Suprapubic skin (tissue), 4 donors: ENCODE data around the gene KAZN. TPM values are rescaled to one million over a fixed set of nuclear protein-coding genes. Genes with fewer than 3 reads are reported as not detected.

Source experiments
- DNase-seq, 2 donors: peaks; one replicate each; pipeline ENCODE4 v3.0.0-alpha.2; 2019; ENCODE audit warnings: low spot score in 2 of 2
- H3K27ac ChIP-seq: fragments of 200-600 bp; sonication (generic); one replicate; pipeline ENCODE4 v1.5.1; 2019
- H3K27me3 ChIP-seq: fragments of 200-600 bp; sonication (generic); one replicate; pipeline ENCODE4 v1.5.1; 2019
- H3K36me3 ChIP-seq: fragments of 200-600 bp; sonication (generic); one replicate; pipeline ENCODE4 v1.5.1; 2019
- H3K4me1 ChIP-seq: fragments of 200-600 bp; sonication (generic); one replicate; pipeline ENCODE4 v1.5.1; 2019
- H3K4me3 ChIP-seq: fragments of 200-600 bp; sonication (generic); one replicate; pipeline ENCODE4 v1.5.1; 2019; ENCODE audit warnings: mild to moderate bottlenecking
- H3K9me3 ChIP-seq: fragments of 200-600 bp; sonication (generic); one replicate; pipeline ENCODE4 v1.5.1; 2019
- EP300 ChIP-seq: sonication (generic); formaldehyde crosslinking; IDR thresholded peaks from one replicate; pipeline ENCODE4 v1.6.1; 2017; ENCODE audit warnings: antibody characterized with exemption
- POLR2A ChIP-seq, 2 donors: fragments of 450-650 bp; IDR thresholded peaks; one replicate each; pipeline ENCODE4 v1.6.1; 2017; ENCODE audit warnings: antibody characterized with exemption in 2 of 2, mild to moderate bottlenecking in 2 of 2, moderate library complexity in 2 of 2
- POLR2AphosphoS5 ChIP-seq, 3 donors: sonication (generic); formaldehyde crosslinking; IDR thresholded peaks; one replicate each; pipeline ENCODE4 v1.6.1; 2017; ENCODE audit warnings: antibody characterized with exemption in 3 of 3
- WGBS: methylation state at CpG from one replicate; pipeline ENCODE4 v1.1.5; 2018; 5-methylcytosine and 5-hydroxymethylcytosine counted together
- total RNA-seq, 4 donors: library from RNA; depleted of rRNA; stranded (reverse); fragments of >200 nt; gene quantifications; one replicate each; pipeline ENCODE4 v1.1.0, GENCODE V29; 2016
- TF ChIP-seq, protein P1 (sequence below), 2 donors: fragments of 200-600 bp in 1 of 2; fragments of 450-650 bp in 1 of 2; sonication (generic) in 1 of 2; IDR thresholded peaks; one replicate each; pipeline ENCODE4 v1.5.1; 2016 to 2019; ENCODE audit warnings: antibody characterized with exemption in 2 of 2, mild to moderate bottlenecking in 1 of 2, moderate library complexity in 1 of 2

The KAZN gene
- total RNA-seq, 4 donors from 2014 or later, result 29.2 to 37.5 (median 31.7) TPM

DNA sequence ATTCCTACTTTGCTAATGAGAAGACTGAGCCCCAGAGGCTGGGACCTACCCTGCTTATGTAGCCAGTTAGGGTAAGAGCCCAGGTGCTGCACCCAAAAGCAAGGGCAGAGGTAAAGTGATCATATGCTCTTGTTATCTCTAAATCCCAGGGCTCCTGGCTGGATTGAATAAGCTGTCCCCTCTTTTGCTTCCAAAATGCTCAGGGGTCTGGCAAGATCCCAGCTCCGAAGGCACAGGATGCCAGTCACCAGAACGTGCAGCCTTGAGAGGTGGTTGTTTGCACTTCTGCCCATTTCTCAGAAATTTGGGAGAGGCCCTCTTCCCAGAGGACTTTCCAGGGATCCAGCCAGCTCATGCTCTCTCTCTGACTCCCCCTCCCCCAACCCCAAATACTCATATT, 412.7 kb downstream of the KAZN start:
- Histone ChIP-seq H3K27me3 (no peaks in the 10 kb centered on the region), H3K9me3 (no peaks in the 10 kb centered on the region), H3K4me3 (no peak overlapping the region), H3K27ac (no peak overlapping the region), H3K4me1 (peaks cover 7% of the 10 kb centered on the region), H3K36me3 (no peaks in the 10 kb centered on the region)
- no peak for DNase-seq
- 44% methylated on average over 2 of the region's 2 CpGs for WGBS
- TF ChIP-seq POLR2AphosphoS5 (IDR thresholded peaks at IDR 0.05) (no peak), POLR2A (IDR thresholded peaks at IDR 0.05) (no peak), EP300 (no peak)
- TF ChIP-seq, protein P1, sequence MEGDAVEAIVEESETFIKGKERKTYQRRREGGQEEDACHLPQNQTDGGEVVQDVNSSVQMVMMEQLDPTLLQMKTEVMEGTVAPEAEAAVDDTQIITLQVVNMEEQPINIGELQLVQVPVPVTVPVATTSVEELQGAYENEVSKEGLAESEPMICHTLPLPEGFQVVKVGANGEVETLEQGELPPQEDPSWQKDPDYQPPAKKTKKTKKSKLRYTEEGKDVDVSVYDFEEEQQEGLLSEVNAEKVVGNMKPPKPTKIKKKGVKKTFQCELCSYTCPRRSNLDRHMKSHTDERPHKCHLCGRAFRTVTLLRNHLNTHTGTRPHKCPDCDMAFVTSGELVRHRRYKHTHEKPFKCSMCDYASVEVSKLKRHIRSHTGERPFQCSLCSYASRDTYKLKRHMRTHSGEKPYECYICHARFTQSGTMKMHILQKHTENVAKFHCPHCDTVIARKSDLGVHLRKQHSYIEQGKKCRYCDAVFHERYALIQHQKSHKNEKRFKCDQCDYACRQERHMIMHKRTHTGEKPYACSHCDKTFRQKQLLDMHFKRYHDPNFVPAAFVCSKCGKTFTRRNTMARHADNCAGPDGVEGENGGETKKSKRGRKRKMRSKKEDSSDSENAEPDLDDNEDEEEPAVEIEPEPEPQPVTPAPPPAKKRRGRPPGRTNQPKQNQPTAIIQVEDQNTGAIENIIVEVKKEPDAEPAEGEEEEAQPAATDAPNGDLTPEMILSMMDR (IDR thresholded peaks at IDR 0.05), result no peak

DNA sequence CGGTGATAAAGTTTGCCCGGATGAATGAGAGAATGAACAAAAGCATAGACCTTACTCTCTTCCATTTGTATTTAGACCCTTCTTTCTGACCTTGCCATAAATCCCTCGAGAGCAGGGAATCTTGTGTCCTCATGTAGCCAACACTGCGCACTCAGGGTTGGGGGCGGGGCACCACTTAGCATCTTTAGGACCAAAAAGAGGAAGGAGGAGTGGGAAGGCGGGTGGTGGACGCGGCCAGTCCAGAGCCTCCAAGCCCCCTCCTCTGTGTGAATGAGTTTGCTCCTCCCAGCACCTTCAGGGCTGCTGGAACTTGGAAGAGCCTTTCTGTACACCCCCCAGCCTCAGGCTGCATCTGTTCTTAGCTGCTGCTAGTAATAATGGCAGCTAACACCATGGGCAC, 413.2 kb downstream of the KAZN start:
- Histone ChIP-seq H3K9me3 (no peaks in the 10 kb centered on the region), H3K36me3 (no peaks in the 10 kb centered on the region)

DNA sequence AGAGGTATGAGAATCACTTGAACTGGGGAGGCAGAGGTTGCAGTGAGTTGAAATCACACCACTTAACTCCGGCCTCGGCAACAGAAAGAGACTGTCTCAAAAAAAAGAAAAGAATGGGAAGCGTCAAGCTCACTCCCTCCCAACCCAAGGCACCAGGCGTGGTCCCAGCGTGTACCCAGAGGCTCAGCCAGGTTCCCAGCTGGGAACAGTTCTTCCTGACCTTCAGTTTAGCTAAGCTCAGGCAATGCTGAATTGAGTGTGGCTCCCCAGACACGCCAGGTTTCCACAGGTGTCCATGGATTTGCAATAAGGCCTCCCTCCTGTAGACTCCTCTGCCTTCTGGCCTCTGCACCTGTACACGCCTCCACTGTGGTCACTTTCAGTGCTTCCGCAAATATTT, 414.3 kb downstream of the KAZN start:
- no peak overlapping the region for H3K4me3 ChIP-seq
- no peaks in the 10 kb centered on the region for H3K27me3 ChIP-seq
- DNase-seq, result no peak
- H3K9me3 ChIP-seq, result no peaks in the 10 kb centered on the region
- 77% methylated on average over 8 of the region's 8 CpGs for WGBS
- H3K4me1 ChIP-seq, result peaks cover 5% of the 10 kb centered on the region
- H3K36me3 ChIP-seq, result no peaks in the 10 kb centered on the region
- H3K27ac ChIP-seq, result no peak overlapping the region
- TF ChIP-seq POLR2A (IDR thresholded peaks at IDR 0.05) (no peak), POLR2AphosphoS5 (IDR thresholded peaks at IDR 0.05) (no peak), EP300 (no peak)
- TF ChIP-seq, protein P1 (IDR thresholded peaks at IDR 0.05), result no peak

More for the DNA sequence above, 413.2 kb downstream of the KAZN start:
- Histone ChIP-seq H3K27me3 (no peaks in the 10 kb centered on the region), H3K4me1 (peaks cover 7% of the 10 kb centered on the region), H3K27ac (no peak overlapping the region), H3K4me3 (no peak overlapping the region)
- no peak for DNase-seq
- 82% methylated on average over 8 of the region's 8 CpGs for WGBS
- no peak for TF ChIP-seq POLR2AphosphoS5 (IDR thresholded peaks at IDR 0.05)
- TF ChIP-seq EP300, result no peak
- TF ChIP-seq POLR2A (IDR thresholded peaks at IDR 0.05), result no peak
- TF ChIP-seq, protein P1 (IDR thresholded peaks at IDR 0.05), result no peak

GRCh38 chr1:15013767-15014166, 415.3 kb downstream of the KAZN start:
- Histone ChIP-seq H3K4me3 (no peak overlapping the region), H3K9me3 (no peaks in the 10 kb centered on the region), H3K4me1 (peaks cover 5% of the 10 kb centered on the region), H3K27ac (no peak overlapping the region), H3K36me3 (no peaks in the 10 kb centered on the region), H3K27me3 (no peaks in the 10 kb centered on the region)
- WGBS, result 89% methylated on average over 8 of the region's 8 CpGs
- no peak for TF ChIP-seq POLR2AphosphoS5 (IDR thresholded peaks at IDR 0.05)
- TF ChIP-seq, protein P1 (IDR thresholded peaks at IDR 0.05), result no peak
- TF ChIP-seq EP300, result no peak
- no peak for TF ChIP-seq POLR2A (IDR thresholded peaks at IDR 0.05)
- no peak for DNase-seq

GRCh38 chr1:15014516-15014915, 416.0 kb downstream of the KAZN start:
- no peaks in the 10 kb centered on the region for H3K9me3 ChIP-seq
- H3K27ac ChIP-seq, result no peak overlapping the region
- TF ChIP-seq, protein P1 (IDR thresholded peaks at IDR 0.05), result no peak
- no peak for TF ChIP-seq EP300
- no peak overlapping the region for H3K4me3 ChIP-seq
- no peak for DNase-seq
- no peaks in the 10 kb centered on the region for H3K36me3 ChIP-seq
- 61% methylated on average over 10 of the region's 10 CpGs for WGBS
- H3K4me1 ChIP-seq, result peaks cover 5% of the 10 kb centered on the region
- no peaks in the 10 kb centered on the region for H3K27me3 ChIP-seq
